CD4-positive, alpha-beta T cell (primary cell): ENCODE results near the gene PRICKLE2. TPM values are rescaled to one million over a fixed set of nuclear protein-coding genes. Genes with fewer than 3 reads are reported as not detected.

Experiments used
- ATAC-seq: fragments of 200-7000 bp; cut with Tn5 transposase; one replicate; pipeline ENCODE4 v1.10.0; 2022; ENCODE audit warnings: mild to moderate bottlenecking; ENCODE audit not compliant: poor library complexity
- CTCF ChIA-PET: fragments of 350-600 bp; sonication (Branson Sonifier 250); formaldehyde crosslinking; loops from one replicate; lab custom pipeline; 2021; ENCODE audit warnings: antibody characterized with exemption, inconsistent platforms; lab: Charles Lee
- POLR2A ChIA-PET: fragments of 350-600 bp; sonication (Branson Sonifier 250); formaldehyde crosslinking; loops from one replicate; lab custom pipeline; 2021; ENCODE audit warnings: antibody characterized with exemption, inconsistent platforms; lab: Charles Lee
- DNase-seq, 14 experiments: peaks; one replicate each; pipeline ENCODE4 v3.0.0-alpha.2; 2013 to 2020; ENCODE audit warnings: mixed read lengths in 2 of 14
- H3K27ac ChIP-seq, 2 donors: one replicate each; pipeline versions ENCODE4 v1.5.1 to v1.7.0; 2013; ENCODE audit warnings: low read length in 2 of 2, low read depth in 1 of 2, mild to moderate bottlenecking in 1 of 2
- H3K27me3 ChIP-seq, 2 experiments: 1 replicate in 1 of 2; 2 replicates in 1 of 2; pipeline versions ENCODE4 v1.6.1 to v1.7.0; 2013; ENCODE audit warnings: low read length in 2 of 2, control low read depth in 1 of 2, mild to moderate bottlenecking in 1 of 2, moderate library complexity in 1 of 2; ENCODE audit not compliant: insufficient read depth in 2 of 2, control insufficient read depth in 1 of 2
- H3K36me3 ChIP-seq: one replicate; pipeline ENCODE4 v1.6.1; 2013; ENCODE audit warnings: low read length, control low read depth; ENCODE audit not compliant: insufficient read depth
- H3K4me1 ChIP-seq: one replicate; pipeline ENCODE4 v1.6.1; 2013; ENCODE audit warnings: low read length, control low read depth; ENCODE audit not compliant: insufficient read depth
- H3K4me3 ChIP-seq: one replicate; pipeline ENCODE4 v1.5.1; 2013; ENCODE audit warnings: mild to moderate bottlenecking, low read length, moderate library complexity
- H3K9me3 ChIP-seq, 2 experiments: 1 replicate in 1 of 2; 2 replicates in 1 of 2; pipeline versions ENCODE4 v1.6.1 to v1.7.0; 2013; ENCODE audit warnings: low read length in 2 of 2, mild to moderate bottlenecking in 2 of 2, control low read depth in 1 of 2, moderate library complexity in 1 of 2; ENCODE audit not compliant: control insufficient read depth in 1 of 2, insufficient read depth in 1 of 2
- H3K27ac Mint-ChIP-seq: one replicate; pipeline ENCODE4 v1.8.0; 2020; ENCODE audit warnings: mixed read lengths
- H3K27me3 Mint-ChIP-seq: one replicate; pipeline ENCODE4 v1.8.0; 2021; ENCODE audit warnings: mixed read lengths
- H3K36me3 Mint-ChIP-seq: one replicate; pipeline ENCODE4 v1.8.0; 2021; ENCODE audit warnings: low read depth, mixed read lengths
- H3K4me1 Mint-ChIP-seq: one replicate; pipeline ENCODE4 v1.8.0; 2021; ENCODE audit warnings: low read depth, mixed read lengths
- H3K4me3 Mint-ChIP-seq: one replicate; pipeline ENCODE4 v1.8.0; 2020; ENCODE audit warnings: mild to moderate bottlenecking, mixed read lengths
- H3K9me3 Mint-ChIP-seq: one replicate; pipeline ENCODE4 v1.8.0; 2020; ENCODE audit warnings: mixed read lengths
- CTCF ChIP-seq: fragments of 200-600 bp; IDR thresholded peaks from one replicate; pipeline ENCODE4 v1.8.0; 2022; ENCODE audit warnings: antibody characterized with exemption, mild to moderate bottlenecking
- intact Hi-C, 2 experiments: fragments of 100-400 bp; cut with DNase I in 1 of 2; cut with micrococcal nuclease in 1 of 2; formaldehyde crosslinking; loops; one replicate each; pipeline versions ENCODE4 v1.15.1 to v1.9.0; 2023 to 2025; cut with DNase I, micrococcal nuclease
- total RNA-seq, 174 experiments: library from RNA in 2 of 174; stranded (reverse) in 2 of 174; gene quantifications; one replicate each; pipeline ENCODE4 v1.2.3 and lab custom pipeline; 2021 to 2026

The PRICKLE2 gene
- total RNA-seq, 2 experiments from 2014 or later, result not detected

GRCh38 chr3:64187065-64187959 is 38.0 kb downstream of the PRICKLE2 start:
- Histone ChIP-seq H3K9me3 (peaks cover 0 to 4% of the 10 kb centered on the region in 2 experiments), H3K36me3 (no peaks in the 10 kb centered on the region), H3K4me3 (no peak overlapping the region), H3K27me3 (no peaks in the 10 kb centered on the region), H3K4me1 (no peaks in the 10 kb centered on the region), H3K27ac (no peak overlapping the region)
- ATAC-seq, result no peak
- TF ChIP-seq CTCF, result no peak
- Mint-ChIP-seq H3K27me3 (no peaks in the 10 kb centered on the region), H3K4me1 (no peaks in the 10 kb centered on the region), H3K9me3 (no peaks in the 10 kb centered on the region), H3K4me3 (no peak overlapping the region), H3K27ac (no peak overlapping the region), H3K36me3 (no peaks in the 10 kb centered on the region)
- DNase-seq, result no peak
- intact Hi-C loops, result no loop called here
- ChIA-PET CTCF (no interaction called here), POLR2A (no interaction called here)

DNA sequence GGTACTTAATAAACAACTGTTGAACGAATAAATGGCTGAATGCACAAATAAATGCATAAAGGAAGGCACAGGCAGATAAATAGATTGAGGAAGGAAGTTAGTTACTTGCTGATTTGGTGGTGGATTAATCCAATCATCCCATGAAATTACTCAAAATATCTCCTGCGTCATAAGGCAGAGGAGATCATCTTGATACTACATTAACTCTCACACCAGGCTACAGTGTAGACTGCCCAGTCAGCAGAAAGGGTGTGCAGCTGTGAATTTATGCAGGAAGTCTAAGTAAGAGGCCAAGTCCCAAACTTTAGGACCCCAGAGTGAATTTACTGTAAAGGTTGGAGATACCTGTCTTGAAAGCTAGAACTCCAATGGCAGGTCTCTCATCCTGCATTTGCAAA is 38.6 kb downstream of the PRICKLE2 start:
- POLR2A ChIA-PET, result no interaction called here
- peaks cover 3% of the 10 kb centered on the region for H3K27me3 Mint-ChIP-seq
- peaks cover 0 to under 1% of the 10 kb centered on the region in 2 experiments for H3K9me3 ChIP-seq
- CTCF ChIA-PET, result no interaction called here
- ATAC-seq (no peak), DNase-seq (no peak)
- no peak overlapping the region for H3K27ac Mint-ChIP-seq
- no peaks in the 10 kb centered on the region for H3K4me1 ChIP-seq
- no peaks in the 10 kb centered on the region for H3K36me3 Mint-ChIP-seq
- no peak overlapping the region for H3K27ac ChIP-seq
- intact Hi-C loops, result no loop called here
- no peak for TF ChIP-seq CTCF
- peaks cover 0 to 2% of the 10 kb centered on the region in 2 experiments for H3K27me3 ChIP-seq
- H3K36me3 ChIP-seq, result no peaks in the 10 kb centered on the region
- H3K4me3 Mint-ChIP-seq, result no peak overlapping the region
- no peak overlapping the region for H3K4me3 ChIP-seq
- H3K4me1 Mint-ChIP-seq, result no peaks in the 10 kb centered on the region
- no peaks in the 10 kb centered on the region for H3K9me3 Mint-ChIP-seq

DNA sequence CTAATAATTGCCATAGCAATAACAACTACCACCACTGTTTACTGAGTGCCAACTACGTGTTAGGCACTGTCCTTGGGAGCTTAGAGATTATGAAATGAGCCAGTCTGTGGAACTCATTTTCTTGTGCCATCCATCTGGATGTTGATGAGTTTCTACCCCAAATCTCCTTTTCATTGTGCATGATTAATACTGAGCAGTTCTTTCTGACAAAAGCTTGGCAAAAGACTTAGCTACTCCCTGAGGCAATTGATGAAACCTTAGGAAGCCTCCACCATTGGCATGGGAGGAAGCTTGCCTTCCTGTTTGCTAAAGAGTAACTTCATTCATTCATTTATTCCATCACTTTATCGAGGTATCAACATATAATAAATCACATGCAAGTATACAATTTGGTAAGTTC is 39.8 kb downstream of the PRICKLE2 start:
- Mint-ChIP-seq H3K27me3 (peaks cover 9% of the 10 kb centered on the region), H3K4me1 (no peaks in the 10 kb centered on the region), H3K9me3 (no peaks in the 10 kb centered on the region), H3K27ac (no peak overlapping the region), H3K36me3 (no peaks in the 10 kb centered on the region), H3K4me3 (no peak overlapping the region)
- TF ChIP-seq CTCF, result no peak
- CTCF ChIA-PET, result no interaction called here
- no peak for ATAC-seq
- intact Hi-C loops, result no loop called here
- Histone ChIP-seq H3K9me3 (no peaks in the 10 kb centered on the region), H3K4me1 (no peaks in the 10 kb centered on the region), H3K27ac (no peak overlapping the region), H3K4me3 (no peak overlapping the region), H3K36me3 (no peaks in the 10 kb centered on the region), H3K27me3 (peaks cover 0 to 2% of the 10 kb centered on the region in 2 experiments)
- POLR2A ChIA-PET, result no interaction called here
- DNase-seq, result no peak
